Choroid plexus epithelial cell (primary cell): ENCODE data around the gene OR12D3.

ENCODE experiments used
- DNase-seq: peaks from one replicate; pipeline ENCODE4 v3.0.0-alpha.2; 2010; ENCODE audit warnings: low read depth
- H3K4me3 ChIP-seq: 2 replicates; pipeline ENCODE4 v1.5.1; 2011; ENCODE audit warnings: low read depth, mild to moderate bottlenecking, control low read depth, low read length, moderate library complexity
- CTCF ChIP-seq: conservative IDR thresholded peaks from 2 replicates; pipeline ENCODE4 v1.5.1; 2011; ENCODE audit warnings: low read depth, mild to moderate bottlenecking, control low read depth, inconsistent platforms, low read length, moderate library complexity

OR12D3 gene

DNA sequence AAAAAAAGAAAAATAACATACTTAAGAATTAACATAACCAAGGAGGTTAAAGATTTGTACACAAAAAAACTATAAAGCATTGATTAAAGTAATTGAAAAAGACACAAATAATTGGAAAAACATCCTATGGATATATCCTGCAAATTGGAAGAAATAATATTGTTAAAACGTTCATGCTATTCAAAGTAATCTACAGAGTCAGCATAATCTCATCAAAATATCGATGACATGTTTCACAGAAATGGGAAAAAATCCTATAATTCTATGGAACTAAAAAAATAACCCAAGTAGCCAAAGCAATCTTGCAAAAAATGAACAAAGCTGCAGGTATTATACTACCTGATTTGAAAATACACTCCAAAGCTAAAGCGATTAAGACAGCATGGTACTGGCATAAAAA lies 29.7 kb downstream of the OR12D3 start:
- TF ChIP-seq CTCF: no peak
- DNase-seq: no peak
- no peak overlapping the region for H3K4me3 ChIP-seq

GRCh38 chr6:29336269-29336668 lies 38.8 kb downstream of the OR12D3 start:
- H3K4me3 ChIP-seq: no peak overlapping the region
- DNase-seq: no peak
- TF ChIP-seq CTCF: no peak

DNA sequence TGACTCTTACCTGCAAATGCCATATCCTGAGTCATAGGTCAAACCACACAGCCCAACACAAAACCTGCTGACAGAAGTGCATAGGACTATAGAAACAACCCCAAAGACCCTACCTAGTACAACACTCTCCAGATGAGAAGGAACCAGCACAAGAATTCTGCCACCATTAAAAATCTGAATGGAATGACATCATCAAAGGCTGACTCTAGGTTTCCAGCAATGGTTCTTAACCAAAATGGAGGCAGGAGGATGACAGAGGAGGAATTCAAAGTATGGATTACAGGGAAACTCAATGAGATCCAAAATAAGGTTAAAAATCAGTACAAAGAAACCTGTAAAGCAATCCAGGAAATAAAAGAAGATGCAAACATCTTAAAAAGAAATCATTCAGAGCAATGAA lies 42.4 kb downstream of the OR12D3 start:
- no peak overlapping the region for H3K4me3 ChIP-seq
- no peak for TF ChIP-seq CTCF
- DNase-seq: no peak

DNA sequence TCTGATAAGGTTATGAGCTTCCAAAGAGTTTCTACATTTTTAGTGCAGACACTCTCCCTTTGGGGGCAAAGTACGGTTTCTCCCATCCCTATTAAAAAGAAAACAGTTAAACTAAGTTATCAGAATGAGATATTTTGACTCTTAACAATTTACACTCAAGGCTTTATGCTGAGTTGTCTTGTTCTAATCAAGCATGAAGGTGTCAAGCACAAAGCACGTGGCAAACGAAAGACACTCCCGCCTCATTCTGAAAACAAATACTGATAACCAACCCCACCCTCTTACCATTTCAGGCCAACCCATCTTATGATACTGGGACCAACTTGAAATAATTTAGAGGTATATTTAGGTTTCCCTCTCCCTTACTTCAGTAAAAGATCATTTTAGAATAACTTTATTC lies 49.3 kb downstream of the OR12D3 start:
- no peak for TF ChIP-seq CTCF
- H3K4me3 ChIP-seq: no peak overlapping the region
- no peak for DNase-seq
